Measurements from ENCODE around the gene RADIL.

The RADIL gene

DNA sequence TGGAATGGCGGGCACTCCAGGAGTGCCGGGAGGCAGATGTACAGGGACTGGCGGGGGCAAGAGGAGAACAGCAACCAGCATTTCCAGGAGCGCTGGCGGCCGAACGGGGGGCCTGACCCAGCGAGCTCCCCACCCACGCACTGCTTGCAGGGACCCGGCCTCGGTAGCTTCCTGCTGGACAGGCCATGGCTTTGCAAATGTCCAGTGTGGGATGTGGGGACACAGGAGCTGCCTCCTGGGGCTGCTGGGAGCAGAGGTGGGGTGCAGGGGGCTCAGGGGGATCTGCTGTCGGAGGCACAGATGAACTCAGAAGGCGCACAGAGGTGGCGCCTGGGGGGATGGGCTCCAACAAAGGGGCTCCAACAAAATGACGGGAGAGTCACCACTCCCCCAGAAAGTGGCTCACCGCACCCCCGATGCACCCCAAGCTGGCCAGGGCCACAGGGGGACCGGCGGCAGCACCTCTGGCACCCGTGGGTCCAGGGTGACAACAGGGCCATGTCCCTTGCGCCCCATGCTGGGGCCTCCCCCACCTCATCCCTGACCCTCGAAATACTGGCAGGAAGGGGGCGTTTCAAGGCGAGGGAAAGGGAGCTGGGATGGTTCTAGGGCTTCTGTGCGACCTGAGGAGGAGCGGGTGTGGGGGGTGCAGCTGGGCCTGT is 67.0 kb downstream of the RADIL start:
- TF ChIP-seq, protein P1, sequence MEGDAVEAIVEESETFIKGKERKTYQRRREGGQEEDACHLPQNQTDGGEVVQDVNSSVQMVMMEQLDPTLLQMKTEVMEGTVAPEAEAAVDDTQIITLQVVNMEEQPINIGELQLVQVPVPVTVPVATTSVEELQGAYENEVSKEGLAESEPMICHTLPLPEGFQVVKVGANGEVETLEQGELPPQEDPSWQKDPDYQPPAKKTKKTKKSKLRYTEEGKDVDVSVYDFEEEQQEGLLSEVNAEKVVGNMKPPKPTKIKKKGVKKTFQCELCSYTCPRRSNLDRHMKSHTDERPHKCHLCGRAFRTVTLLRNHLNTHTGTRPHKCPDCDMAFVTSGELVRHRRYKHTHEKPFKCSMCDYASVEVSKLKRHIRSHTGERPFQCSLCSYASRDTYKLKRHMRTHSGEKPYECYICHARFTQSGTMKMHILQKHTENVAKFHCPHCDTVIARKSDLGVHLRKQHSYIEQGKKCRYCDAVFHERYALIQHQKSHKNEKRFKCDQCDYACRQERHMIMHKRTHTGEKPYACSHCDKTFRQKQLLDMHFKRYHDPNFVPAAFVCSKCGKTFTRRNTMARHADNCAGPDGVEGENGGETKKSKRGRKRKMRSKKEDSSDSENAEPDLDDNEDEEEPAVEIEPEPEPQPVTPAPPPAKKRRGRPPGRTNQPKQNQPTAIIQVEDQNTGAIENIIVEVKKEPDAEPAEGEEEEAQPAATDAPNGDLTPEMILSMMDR (IDR thresholded peaks at IDR 0.05), result no peak

DNA sequence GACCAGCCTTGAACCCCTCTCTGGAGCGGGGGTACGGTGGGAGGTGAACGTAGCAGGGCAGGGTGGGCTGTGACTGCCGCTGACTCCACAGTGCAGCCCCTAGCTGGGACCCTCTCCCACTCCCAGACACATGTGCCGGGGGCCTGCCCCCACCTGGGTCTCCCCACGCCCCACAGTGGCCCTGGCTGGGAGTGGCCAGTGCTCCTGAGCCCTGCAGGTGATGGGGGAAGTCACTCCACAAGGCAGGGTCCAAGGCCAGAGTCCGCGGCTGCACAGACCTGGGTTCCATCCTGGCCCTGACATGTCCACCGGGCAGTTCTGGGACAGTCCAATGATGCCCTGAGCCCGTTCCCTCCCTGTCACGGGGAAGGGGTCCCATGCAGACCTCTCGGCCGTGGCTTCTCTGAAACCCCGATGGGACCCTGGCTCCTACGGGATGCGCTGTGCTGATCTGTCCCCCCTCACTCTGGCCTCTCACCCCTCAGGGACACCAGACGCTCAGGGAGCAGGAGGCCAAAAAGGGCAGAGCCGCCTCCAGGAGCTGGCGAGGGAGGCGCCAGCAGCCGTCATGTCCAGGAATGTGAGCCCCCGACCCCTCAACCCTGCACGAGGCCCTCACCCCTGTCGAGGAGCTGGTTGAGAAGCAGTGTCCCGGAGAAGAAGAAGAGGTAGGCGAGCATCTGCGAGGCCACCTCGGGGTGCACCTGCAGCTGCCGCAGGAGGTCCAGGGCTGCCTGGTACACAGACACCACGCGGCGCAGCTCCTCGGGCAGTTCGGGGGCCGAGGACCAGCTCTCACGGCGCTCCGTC is 67.7 kb downstream of the RADIL start:
- TF ChIP-seq, protein P1 (IDR thresholded peaks at IDR 0.05), result peak; percentile 26

DNA sequence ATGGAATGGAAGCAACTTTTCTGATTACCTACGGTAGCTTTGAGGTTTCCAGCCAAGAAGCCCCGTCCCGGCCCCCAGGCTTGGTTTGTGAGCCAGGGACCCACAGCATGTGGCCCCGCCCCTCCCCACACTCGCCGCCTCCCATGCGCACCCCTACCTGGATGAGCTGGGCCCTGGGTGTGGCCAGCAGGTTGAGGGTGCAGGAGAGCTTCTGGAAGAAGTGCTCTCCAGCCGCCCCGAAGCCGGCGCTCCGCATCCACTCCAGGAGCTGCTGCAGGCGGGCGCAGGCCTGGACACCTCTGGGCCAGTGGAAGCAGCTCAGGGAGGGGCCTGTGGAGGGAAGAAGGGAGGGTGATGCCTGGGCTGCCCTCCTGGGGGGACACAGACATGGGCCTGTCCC is 68.4 kb downstream of the RADIL start:
- TF ChIP-seq, protein P1 (IDR thresholded peaks at IDR 0.05), result no peak

DNA sequence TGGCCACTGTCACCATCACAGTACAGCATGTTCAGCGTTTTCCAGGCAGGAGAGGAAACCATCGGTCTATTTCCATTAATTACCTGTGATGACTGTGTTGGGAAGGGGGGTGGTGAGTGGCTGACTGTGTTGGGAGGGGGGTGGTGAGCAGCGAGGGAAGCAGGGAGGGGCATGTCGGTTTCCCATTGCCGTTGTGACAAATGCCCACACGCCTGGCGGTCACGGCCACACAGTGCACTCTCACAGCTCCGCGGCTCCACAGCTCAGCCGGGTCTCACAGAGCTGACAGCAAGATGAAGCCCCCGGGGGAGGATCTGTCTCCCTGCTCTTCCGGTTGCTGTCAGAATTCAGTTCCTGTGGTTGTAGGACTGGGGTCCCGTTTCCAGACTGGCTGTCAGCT is 69.1 kb downstream of the RADIL start:
- TF ChIP-seq, protein P1 (IDR thresholded peaks at IDR 0.05), result no peak

DNA sequence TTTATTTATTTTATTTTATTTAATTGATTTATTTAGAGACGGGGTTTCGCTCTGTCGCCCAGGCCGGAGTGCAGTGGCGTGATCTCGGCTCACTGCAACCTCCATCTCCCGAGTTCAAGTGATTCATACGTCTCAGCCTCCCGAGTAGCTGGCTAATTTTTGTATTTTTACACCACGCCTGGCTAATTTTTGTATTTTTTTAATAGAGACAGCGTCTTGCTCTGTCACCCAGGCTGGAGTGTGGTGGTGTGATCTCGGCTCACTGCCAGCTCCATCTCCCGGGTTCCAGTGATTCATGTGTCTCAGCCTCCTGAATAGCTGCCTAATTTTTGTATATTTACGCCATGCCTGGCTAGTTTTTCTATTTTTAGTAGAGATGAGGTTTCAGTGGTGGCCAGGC is 73.8 kb downstream of the RADIL start:
- TF ChIP-seq, protein P1 (IDR thresholded peaks at IDR 0.05), result no peak

DNA sequence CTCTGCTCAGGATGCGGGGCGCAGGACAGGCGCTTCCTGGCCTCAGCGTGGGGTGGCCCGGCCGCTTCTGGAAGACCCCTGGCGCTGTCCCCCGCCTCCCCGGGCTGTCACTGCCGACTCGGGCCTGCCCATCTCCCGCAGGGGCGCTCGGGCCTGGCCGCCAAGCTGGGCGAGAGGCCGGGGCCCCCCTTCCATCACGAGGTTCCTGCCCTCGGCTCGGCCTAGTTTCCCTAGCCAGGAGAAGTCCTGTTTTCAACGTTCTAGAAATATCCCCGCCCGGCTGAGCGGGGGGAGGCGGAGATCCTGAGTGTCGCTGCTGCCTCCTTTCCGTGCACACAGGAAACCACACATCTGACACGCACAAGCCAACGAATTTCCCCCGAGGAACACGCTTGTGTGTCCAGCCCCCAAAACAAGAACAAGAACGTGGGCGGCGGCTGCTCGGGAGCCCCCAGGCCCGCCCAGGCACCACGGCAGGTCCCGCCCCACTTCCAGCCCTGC is 74.4 kb downstream of the RADIL start:
- TF ChIP-seq, protein P1 (IDR thresholded peaks at IDR 0.05), result no peak

DNA sequence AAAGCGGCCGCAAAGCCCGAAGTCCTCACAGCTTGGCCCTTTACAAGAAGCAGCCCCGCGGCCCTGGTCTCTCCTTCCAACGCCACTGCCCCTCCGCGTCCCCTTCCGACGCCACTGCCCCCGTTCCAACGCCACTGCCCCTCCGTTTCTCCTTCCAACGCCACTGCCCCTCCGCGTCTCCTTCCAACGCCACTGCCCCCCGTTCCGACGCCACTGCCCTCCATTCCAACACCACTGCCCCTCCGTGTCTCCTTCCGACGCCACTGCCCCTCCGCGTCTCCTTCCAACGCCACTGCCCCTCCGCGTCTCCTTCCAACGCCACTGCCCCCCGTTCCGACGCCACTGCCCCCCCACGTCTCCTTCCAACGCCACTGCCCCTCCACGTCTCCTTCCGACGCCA is 75.0 kb downstream of the RADIL start:
- TF ChIP-seq, protein P1 (IDR thresholded peaks at IDR 0.05), result no peak

All from LNCAP (cell line).